ENCODE results near the gene FNIP2. TPM values are rescaled to one million over a fixed set of nuclear protein-coding genes. Genes with fewer than 3 reads are reported as not detected.

Gene FNIP2
- total and polyA plus RNA-seq, 12 donors, result 8.5 to 89.7 (median 47.0) TPM

DNA sequence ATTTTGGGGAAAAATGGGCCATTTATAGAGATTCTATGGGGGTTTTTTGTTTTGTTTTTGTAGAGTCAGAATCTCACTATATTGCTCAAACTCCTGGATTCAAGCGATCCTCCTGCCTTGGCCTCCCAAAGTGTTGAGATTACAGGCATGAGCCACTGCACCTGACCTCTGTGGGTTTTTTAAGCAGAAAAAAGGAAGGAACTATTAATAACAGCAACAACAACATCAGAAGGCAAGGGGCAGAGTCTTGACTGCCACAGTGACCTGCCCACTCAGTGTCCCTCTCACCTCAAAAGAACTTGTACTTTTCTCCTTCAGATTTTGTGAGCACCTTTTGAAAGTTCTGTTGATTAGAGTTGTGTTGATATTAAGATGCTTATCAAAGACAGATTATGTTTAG lies 48.1 kb downstream of the FNIP2 start:
- Histone ChIP-seq H3K4me3 (no peak overlapping the region), H3K9me3 (no peaks in the 10 kb centered on the region), H3K36me3 (no peaks in the 10 kb centered on the region), H3K27me3 (no peaks in the 10 kb centered on the region), H3K27ac (peak overlapping the region in 3 of 10 donors; percentile 48 to 64 (median 56)), H3K4me1 (peaks cover 21 to 86% (median 69%) of the 10 kb centered on the region in 9 donors)
- intact Hi-C loops (cut with DNase I), result loop anchor here in 1 of 10 donors (5.0 kb wide), 1 partner anchor 40 kb away; no protein-coding TSS in a partner anchor
- no peak for DNase-seq
- ATAC-seq, result no peak
- TF ChIP-seq, protein P1, sequence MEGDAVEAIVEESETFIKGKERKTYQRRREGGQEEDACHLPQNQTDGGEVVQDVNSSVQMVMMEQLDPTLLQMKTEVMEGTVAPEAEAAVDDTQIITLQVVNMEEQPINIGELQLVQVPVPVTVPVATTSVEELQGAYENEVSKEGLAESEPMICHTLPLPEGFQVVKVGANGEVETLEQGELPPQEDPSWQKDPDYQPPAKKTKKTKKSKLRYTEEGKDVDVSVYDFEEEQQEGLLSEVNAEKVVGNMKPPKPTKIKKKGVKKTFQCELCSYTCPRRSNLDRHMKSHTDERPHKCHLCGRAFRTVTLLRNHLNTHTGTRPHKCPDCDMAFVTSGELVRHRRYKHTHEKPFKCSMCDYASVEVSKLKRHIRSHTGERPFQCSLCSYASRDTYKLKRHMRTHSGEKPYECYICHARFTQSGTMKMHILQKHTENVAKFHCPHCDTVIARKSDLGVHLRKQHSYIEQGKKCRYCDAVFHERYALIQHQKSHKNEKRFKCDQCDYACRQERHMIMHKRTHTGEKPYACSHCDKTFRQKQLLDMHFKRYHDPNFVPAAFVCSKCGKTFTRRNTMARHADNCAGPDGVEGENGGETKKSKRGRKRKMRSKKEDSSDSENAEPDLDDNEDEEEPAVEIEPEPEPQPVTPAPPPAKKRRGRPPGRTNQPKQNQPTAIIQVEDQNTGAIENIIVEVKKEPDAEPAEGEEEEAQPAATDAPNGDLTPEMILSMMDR (IDR thresholded peaks at IDR 0.05), result no peak
- 92% methylated on average over 1 of the region's 1 CpG for WGBS, 2 donors

GRCh38 chr4:158817562-158818296 lies 48.9 kb downstream of the FNIP2 start:
- TF ChIP-seq, protein P1 (IDR thresholded peaks at IDR 0.05), result no peak
- no peaks in the 10 kb centered on the region for H3K36me3 ChIP-seq
- H3K4me3 ChIP-seq, result no peak overlapping the region
- ATAC-seq (peak in 4 of 8 donors; percentile 5 to 19 (median 15)), DNase-seq (no peak)
- H3K9me3 ChIP-seq, result no peaks in the 10 kb centered on the region
- WGBS, 2 donors, result 85 to 87% methylated on average over 10 of the region's 10 CpGs
- peaks cover 21 to 85% (median 69%) of the 10 kb centered on the region in 9 donors for H3K4me1 ChIP-seq
- intact Hi-C loops (cut with DNase I), result loop anchor here in 1 of 10 donors (5.0 kb wide), 1 partner anchor 40 kb away; no protein-coding TSS in a partner anchor
- H3K27ac ChIP-seq, result peak overlapping the region in 5 of 10 donors; percentile 0 to 64 (median 48)
- no peaks in the 10 kb centered on the region for H3K27me3 ChIP-seq

- Histone ChIP-seq H3K36me3 (no peaks in the 10 kb centered on the region), H3K4me1 (peaks cover 23 to 85% (median 76%) of the 10 kb centered on the region in 9 donors), H3K9me3 (no peaks in the 10 kb centered on the region), H3K27me3 (no peaks in the 10 kb centered on the region), H3K4me3 (no peak overlapping the region), H3K27ac (peak overlapping the region in 6 of 10 donors; percentile 0 to 64 (median 40))
- DNase-seq (no peak), ATAC-seq (no peak)
- TF ChIP-seq, protein P1 (IDR thresholded peaks at IDR 0.05), result no peak
- intact Hi-C loops (cut with DNase I), result loop anchor here in 1 of 10 donors (5.0 kb wide), 1 partner anchor 41 kb away; no protein-coding TSS in a partner anchor
- WGBS, 2 donors, result 48 to 54% methylated on average over 2 of the region's 2 CpGs
These were observed 49.8 kb downstream of the FNIP2 start for GRCh38 chr4:158818560-158819140.

DNA sequence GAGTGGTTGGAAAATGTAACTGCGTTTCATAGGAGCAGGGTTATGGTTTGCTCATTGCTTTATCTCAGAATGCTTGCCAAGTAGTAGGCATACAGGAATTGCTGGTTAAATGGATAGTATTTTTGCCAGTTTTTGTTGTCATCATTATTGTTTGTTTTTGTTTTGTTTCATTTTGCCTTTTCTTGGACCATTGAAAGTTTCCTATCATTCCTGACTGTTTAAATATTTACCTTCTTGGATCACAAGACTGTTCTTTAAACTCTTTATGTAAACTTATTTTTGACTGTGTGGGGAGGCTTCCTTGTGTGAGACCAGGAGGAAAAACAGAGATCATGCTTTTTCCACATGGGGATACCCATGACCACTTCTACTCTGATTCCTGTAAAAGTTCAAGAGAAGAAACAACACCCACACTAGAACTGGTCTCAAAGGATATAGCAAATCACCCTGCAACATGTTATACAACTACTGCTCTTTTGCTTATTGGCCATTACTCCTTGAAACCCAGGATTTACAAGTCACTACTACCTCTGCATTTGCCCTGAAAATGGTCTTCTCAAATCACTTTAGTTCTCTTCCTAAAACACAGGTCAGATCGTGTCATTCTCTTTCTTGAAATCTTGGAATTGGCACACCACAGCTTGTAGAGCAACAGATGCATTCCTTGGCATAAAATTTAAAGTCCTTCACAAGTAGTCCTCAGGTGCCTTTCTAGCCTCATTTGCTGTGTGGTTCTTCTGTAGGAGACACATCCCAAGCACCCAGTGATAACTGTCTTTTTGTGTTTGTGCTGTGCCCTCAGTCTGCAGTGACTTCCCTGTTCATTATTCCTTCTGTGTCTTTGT lies 51.3 kb downstream of the FNIP2 start:
- Histone ChIP-seq H3K4me1 (peaks cover 30 to 87% (median 77%) of the 10 kb centered on the region in 9 donors), H3K27me3 (no peaks in the 10 kb centered on the region), H3K9me3 (no peaks in the 10 kb centered on the region), H3K36me3 (no peaks in the 10 kb centered on the region), H3K27ac (peak overlapping the region in 6 of 10 donors; percentile 8 to 73 (median 48)), H3K4me3 (no peak overlapping the region)
- no peak for DNase-seq
- 29 to 30% methylated on average over 2 of the region's 2 CpGs for WGBS, 2 donors
- TF ChIP-seq, protein P1 (IDR thresholded peaks at IDR 0.05), result no peak
- intact Hi-C loops (cut with DNase I), result loop anchor here in 2 of 10 donors (5.0 to 10.0 kb wide), 2 partner anchors 43 to 45 kb away; no protein-coding TSS in a partner anchor
- ATAC-seq, result peak in 3 of 8 donors; percentile 22 to 47 (median 24)

Data from heart right ventricle (tissue), 16 donors.